HEK293 (cell line): ENCODE results near the gene INTS15.

ENCODE experiments used
- ZNF529 ChIP-seq: fragments of 450-650 bp; formaldehyde crosslinking; IDR thresholded peaks from 2 replicates; pipeline ENCODE4 v1.5.1; 2017; ENCODE audit warnings: missing genetic modification characterization, missing biosample characterization; ENCODE audit not compliant: insufficient replicate concordance
- ZNF558 ChIP-seq: fragments of 450-650 bp; formaldehyde crosslinking; IDR thresholded peaks from 2 replicates; pipeline ENCODE4 v1.5.1; 2016; ENCODE audit warnings: missing biosample characterization, missing genetic modification characterization
- TF ChIP-seq, protein P1 (sequence below): fragments of 450-650 bp; formaldehyde crosslinking; IDR thresholded peaks from 2 replicates; pipeline ENCODE4 v1.5.1; 2016; ENCODE audit warnings: missing biosample characterization, missing genetic modification characterization

DNA sequence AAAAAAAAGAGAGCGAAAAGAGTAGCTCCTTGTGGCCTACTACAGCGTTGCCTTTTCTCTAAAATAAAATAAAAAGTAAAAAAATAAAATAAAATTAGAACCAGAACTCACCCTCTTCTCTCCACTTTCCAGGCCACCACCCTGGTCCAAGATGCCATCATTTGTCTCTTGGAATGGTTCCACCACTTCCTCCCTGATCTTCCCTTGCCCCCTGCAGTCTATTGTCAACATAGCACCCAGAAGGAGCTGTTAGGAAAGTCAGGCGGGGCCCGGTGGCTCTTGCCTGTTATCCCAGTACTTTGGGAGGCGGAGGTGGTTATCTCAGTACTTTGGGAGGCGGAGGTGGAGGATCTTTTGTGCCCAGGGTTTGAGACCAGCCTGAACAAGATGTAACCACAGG lies 31.0 kb upstream of the INTS15 start:
- TF ChIP-seq ZNF529 (tag by site-specific recombination) (no peak), ZNF558 (tag by site-specific recombination) (no peak)
- TF ChIP-seq, protein P1, sequence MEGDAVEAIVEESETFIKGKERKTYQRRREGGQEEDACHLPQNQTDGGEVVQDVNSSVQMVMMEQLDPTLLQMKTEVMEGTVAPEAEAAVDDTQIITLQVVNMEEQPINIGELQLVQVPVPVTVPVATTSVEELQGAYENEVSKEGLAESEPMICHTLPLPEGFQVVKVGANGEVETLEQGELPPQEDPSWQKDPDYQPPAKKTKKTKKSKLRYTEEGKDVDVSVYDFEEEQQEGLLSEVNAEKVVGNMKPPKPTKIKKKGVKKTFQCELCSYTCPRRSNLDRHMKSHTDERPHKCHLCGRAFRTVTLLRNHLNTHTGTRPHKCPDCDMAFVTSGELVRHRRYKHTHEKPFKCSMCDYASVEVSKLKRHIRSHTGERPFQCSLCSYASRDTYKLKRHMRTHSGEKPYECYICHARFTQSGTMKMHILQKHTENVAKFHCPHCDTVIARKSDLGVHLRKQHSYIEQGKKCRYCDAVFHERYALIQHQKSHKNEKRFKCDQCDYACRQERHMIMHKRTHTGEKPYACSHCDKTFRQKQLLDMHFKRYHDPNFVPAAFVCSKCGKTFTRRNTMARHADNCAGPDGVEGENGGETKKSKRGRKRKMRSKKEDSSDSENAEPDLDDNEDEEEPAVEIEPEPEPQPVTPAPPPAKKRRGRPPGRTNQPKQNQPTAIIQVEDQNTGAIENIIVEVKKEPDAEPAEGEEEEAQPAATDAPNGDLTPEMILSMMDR (tag by site-specific recombination) = no peak
